GM12892 (cell line): ENCODE results near the gene PARD3.

ENCODE experiments used
- POLR2A ChIP-seq: IDR thresholded peaks from 2 replicates; pipeline ENCODE4 v1.6.1; 2011; ENCODE audit warnings: low read depth, low read length, control low read depth
- POLR2AphosphoS5 ChIP-seq: IDR thresholded peaks from 2 replicates; pipeline ENCODE4 v1.6.1; 2011; ENCODE audit warnings: low read depth, low read length, control low read depth

GRCh38 chr10:34370126-34370525 lies 445.0 kb downstream of the PARD3 start:
- TF ChIP-seq POLR2A (no peak), POLR2AphosphoS5 (no peak)
